K562 (cell line): ENCODE data around the gene WFDC6. TPM values are rescaled to one million over a fixed set of nuclear protein-coding genes. Genes with fewer than 3 reads are reported as not detected.

Experiments
- BRCA1 ChIP-seq, 2 experiments: fragments of 450-650 bp in 1 of 2; sonication (generic) in 1 of 2; formaldehyde crosslinking in 1 of 2; IDR thresholded peaks; 2 replicates each; pipeline versions ENCODE4 v1.5.0 to v1.6.1; 2017 to 2020; ENCODE audit warnings: mild to moderate bottlenecking in 1 of 2, missing genetic modification reagents in 1 of 2
- ESRRB ChIP-seq: fragments of 250-450 bp; sonication (Bioruptor Pico); IDR thresholded peaks from 2 replicates; pipeline ENCODE4 v1.5.0; 2020; ENCODE audit warnings: mild to moderate bottlenecking, moderate library complexity, borderline replicate concordance
- JUN ChIP-seq, 2 experiments: sonication (generic) in 1 of 2; formaldehyde crosslinking in 1 of 2; IDR thresholded peaks; 2 replicates each; pipeline versions ENCODE4 v1.6.1 to v1.8.0; 2012 to 2022; ENCODE audit warnings: borderline replicate concordance in 2 of 2, mild to moderate bottlenecking in 2 of 2, improper control_type of control experiment in 1 of 2, low read depth in 1 of 2, low read length in 1 of 2, missing genetic modification reagents in 1 of 2
- L3MBTL2 ChIP-seq: fragments of 450-650 bp; IDR thresholded peaks from 2 replicates; pipeline ENCODE4 v1.6.1; 2016; ENCODE audit warnings: mild to moderate bottlenecking, moderate library complexity
- PHB ChIP-seq: fragments of 250-450 bp; sonication (Bioruptor Pico); IDR thresholded peaks from 2 replicates; pipeline ENCODE4 v1.5.0; 2021
- RBM22 ChIP-seq: fragments of 200-400 bp; formaldehyde crosslinking; IDR thresholded peaks from 2 replicates; pipeline ENCODE4 v1.6.1; 2018; ENCODE audit warnings: low read length, low read depth; ENCODE audit not compliant: poor library complexity, severe bottlenecking
- ZNF184 ChIP-seq: sonication (generic); formaldehyde crosslinking; IDR thresholded peaks from 2 replicates; pipeline ENCODE4 v1.5.0; 2020; ENCODE audit warnings: missing genetic modification reagents
- polyA plus RNA-seq, 8 experiments: library from polyadenylated mRNA; depleted of rRNA in 4 of 8; stranded (reverse) in 5 of 8; unstranded in 3 of 8; fragments of >200 nt; fragmentation: Nextera tagmentation in 2 of 8; fragmentation: Illumina TruSeq in 1 of 8; extraction: Ambion mirVana in 2 of 8; extraction: Trizol in 1 of 8; gene quantifications; 2 replicates each; pipeline versions ENCODE4 v1.2.1 to v1.2.3, GENCODE V29; 2011 to 2014; ENCODE audit warnings: inconsistent platforms in 1 of 8, missing spikeins in 1 of 8
- total RNA-seq, 7 experiments: library from RNA; depleted of rRNA in 6 of 7; stranded (reverse); fragments of >200 nt in 6 of 7; fragmentation: Illumina TruSeq in 2 of 7; extraction: Trizol in 2 of 7; gene quantifications; 2 replicates each; pipeline versions ENCODE4 v1.2.1 to v1.2.3, GENCODE V29; 2011 to 2021; ENCODE audit warnings: low replicate concordance in 1 of 7
- TF ChIP-seq, protein P1 (sequence below): fragments of 450-650 bp; IDR thresholded peaks from 2 replicates; pipeline ENCODE4 v1.6.1; 2016; ENCODE audit warnings: mild to moderate bottlenecking, moderate library complexity

WFDC6 gene
- total and polyA plus RNA-seq, 9 of the 15 experiments (the other 6 are each of a cell fraction or from before 2014, with no cell fraction given): not detected

DNA sequence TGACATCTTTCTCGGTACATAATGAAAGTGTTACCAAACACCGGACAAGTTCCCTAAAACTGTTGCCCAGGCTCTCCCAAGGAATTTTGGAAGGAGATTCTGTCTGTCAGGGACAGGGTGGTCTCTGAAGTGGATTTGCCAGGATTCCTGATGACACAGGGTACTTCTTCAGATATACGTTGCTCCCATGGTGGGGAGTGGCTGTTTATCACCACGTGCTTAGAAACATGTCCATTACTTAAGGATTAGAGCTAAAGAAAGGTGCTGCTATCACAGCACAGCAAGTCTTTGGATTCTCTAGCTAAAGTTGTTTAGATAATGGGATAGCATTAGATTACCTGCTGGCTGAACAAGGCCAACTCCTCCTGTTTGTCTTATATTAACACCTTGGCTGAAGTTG lies 30.2 kb downstream of the WFDC6 start (continued):
- TF ChIP-seq, protein P1, sequence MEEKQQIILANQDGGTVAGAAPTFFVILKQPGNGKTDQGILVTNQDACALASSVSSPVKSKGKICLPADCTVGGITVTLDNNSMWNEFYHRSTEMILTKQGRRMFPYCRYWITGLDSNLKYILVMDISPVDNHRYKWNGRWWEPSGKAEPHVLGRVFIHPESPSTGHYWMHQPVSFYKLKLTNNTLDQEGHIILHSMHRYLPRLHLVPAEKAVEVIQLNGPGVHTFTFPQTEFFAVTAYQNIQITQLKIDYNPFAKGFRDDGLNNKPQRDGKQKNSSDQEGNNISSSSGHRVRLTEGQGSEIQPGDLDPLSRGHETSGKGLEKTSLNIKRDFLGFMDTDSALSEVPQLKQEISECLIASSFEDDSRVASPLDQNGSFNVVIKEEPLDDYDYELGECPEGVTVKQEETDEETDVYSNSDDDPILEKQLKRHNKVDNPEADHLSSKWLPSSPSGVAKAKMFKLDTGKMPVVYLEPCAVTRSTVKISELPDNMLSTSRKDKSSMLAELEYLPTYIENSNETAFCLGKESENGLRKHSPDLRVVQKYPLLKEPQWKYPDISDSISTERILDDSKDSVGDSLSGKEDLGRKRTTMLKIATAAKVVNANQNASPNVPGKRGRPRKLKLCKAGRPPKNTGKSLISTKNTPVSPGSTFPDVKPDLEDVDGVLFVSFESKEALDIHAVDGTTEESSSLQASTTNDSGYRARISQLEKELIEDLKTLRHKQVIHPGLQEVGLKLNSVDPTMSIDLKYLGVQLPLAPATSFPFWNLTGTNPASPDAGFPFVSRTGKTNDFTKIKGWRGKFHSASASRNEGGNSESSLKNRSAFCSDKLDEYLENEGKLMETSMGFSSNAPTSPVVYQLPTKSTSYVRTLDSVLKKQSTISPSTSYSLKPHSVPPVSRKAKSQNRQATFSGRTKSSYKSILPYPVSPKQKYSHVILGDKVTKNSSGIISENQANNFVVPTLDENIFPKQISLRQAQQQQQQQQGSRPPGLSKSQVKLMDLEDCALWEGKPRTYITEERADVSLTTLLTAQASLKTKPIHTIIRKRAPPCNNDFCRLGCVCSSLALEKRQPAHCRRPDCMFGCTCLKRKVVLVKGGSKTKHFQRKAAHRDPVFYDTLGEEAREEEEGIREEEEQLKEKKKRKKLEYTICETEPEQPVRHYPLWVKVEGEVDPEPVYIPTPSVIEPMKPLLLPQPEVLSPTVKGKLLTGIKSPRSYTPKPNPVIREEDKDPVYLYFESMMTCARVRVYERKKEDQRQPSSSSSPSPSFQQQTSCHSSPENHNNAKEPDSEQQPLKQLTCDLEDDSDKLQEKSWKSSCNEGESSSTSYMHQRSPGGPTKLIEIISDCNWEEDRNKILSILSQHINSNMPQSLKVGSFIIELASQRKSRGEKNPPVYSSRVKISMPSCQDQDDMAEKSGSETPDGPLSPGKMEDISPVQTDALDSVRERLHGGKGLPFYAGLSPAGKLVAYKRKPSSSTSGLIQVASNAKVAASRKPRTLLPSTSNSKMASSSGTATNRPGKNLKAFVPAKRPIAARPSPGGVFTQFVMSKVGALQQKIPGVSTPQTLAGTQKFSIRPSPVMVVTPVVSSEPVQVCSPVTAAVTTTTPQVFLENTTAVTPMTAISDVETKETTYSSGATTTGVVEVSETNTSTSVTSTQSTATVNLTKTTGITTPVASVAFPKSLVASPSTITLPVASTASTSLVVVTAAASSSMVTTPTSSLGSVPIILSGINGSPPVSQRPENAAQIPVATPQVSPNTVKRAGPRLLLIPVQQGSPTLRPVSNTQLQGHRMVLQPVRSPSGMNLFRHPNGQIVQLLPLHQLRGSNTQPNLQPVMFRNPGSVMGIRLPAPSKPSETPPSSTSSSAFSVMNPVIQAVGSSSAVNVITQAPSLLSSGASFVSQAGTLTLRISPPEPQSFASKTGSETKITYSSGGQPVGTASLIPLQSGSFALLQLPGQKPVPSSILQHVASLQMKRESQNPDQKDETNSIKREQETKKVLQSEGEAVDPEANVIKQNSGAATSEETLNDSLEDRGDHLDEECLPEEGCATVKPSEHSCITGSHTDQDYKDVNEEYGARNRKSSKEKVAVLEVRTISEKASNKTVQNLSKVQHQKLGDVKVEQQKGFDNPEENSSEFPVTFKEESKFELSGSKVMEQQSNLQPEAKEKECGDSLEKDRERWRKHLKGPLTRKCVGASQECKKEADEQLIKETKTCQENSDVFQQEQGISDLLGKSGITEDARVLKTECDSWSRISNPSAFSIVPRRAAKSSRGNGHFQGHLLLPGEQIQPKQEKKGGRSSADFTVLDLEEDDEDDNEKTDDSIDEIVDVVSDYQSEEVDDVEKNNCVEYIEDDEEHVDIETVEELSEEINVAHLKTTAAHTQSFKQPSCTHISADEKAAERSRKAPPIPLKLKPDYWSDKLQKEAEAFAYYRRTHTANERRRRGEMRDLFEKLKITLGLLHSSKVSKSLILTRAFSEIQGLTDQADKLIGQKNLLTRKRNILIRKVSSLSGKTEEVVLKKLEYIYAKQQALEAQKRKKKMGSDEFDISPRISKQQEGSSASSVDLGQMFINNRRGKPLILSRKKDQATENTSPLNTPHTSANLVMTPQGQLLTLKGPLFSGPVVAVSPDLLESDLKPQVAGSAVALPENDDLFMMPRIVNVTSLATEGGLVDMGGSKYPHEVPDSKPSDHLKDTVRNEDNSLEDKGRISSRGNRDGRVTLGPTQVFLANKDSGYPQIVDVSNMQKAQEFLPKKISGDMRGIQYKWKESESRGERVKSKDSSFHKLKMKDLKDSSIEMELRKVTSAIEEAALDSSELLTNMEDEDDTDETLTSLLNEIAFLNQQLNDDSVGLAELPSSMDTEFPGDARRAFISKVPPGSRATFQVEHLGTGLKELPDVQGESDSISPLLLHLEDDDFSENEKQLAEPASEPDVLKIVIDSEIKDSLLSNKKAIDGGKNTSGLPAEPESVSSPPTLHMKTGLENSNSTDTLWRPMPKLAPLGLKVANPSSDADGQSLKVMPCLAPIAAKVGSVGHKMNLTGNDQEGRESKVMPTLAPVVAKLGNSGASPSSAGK: 0 out of 2 replicates have a peak, but pooled peaks have one; percentile 8
- TF ChIP-seq ESRRB (CRISPR knock-in tag) (no peak), RBM22 (no peak), L3MBTL2 (peak; percentile 58), PHB (no peak), BRCA1 (IDR thresholded peaks at IDR 0.05) (no peak), BRCA1 (CRISPR knock-in tag; IDR thresholded peaks at IDR 0.05) (no peak), ZNF184 (CRISPR knock-in tag) (no peak), JUN (IDR thresholded peaks at IDR 0.05; ENCODE audit: borderline replicate concordance, low read depth, low read length) (no peak), JUN (CRISPR knock-in tag; IDR thresholded peaks at IDR 0.05; ENCODE audit: borderline replicate concordance) (no peak)
- TF ChIP-seq, all 486 proteins: peak for 3
